OCI-LY3 (cell line): ENCODE measurements around the gene PDZD7.

Experiments used
- CTCF ChIP-seq: fragments of 200-600, 300-600 bp; sonication (generic); IDR thresholded peaks from 2 replicates; pipeline ENCODE4 v1.5.1; 2014; ENCODE audit warnings: antibody characterized with exemption, low read length, low read depth
- EZH2phosphoT487 ChIP-seq: fragments of 200-600 bp; shearing (Covaris generic); IDR thresholded peaks from 2 replicates; pipeline ENCODE4 v1.6.1; 2018; ENCODE audit warnings: antibody characterized with exemption, mixed run types, low read depth

- no peak for TF ChIP-seq CTCF
- no peak for TF ChIP-seq EZH2phosphoT487
Measured at GRCh38 chr10:101031796-101032636, 1.1 kb upstream of the PDZD7 start.
